Sigmoid colon (tissue), 7 donors: Measurements from ENCODE around the gene DAB2IP. TPM values are rescaled to one million over a fixed set of nuclear protein-coding genes. Genes with fewer than 3 reads are reported as not detected.

ENCODE experiments used
- DNase-seq: peaks from one replicate; pipeline ENCODE4 v3.0.0-alpha.2; 2019
- H3K27ac ChIP-seq, 4 donors: fragments of 200-600 bp; sonication (generic); one replicate each; pipeline ENCODE4 v1.5.1; 2016 to 2019; ENCODE audit warnings: mild to moderate bottlenecking in 1 of 4
- H3K27me3 ChIP-seq, 3 donors: fragments of 200-600 bp; sonication (generic); one replicate each; pipeline ENCODE4 v1.5.1; 2019; ENCODE audit warnings: mild to moderate bottlenecking in 1 of 3
- H3K36me3 ChIP-seq, 4 donors: fragments of 200-600 bp; sonication (generic); one replicate each; pipeline ENCODE4 v1.5.1; 2016 to 2019
- H3K4me1 ChIP-seq, 4 donors: fragments of 200-600 bp; sonication (generic); one replicate each; pipeline ENCODE4 v1.5.1; 2017 to 2019
- H3K4me3 ChIP-seq, 4 donors: fragments of 200-600 bp; sonication (generic); one replicate each; pipeline ENCODE4 v1.5.1; 2017 to 2019; ENCODE audit warnings: mild to moderate bottlenecking in 2 of 4, moderate library complexity in 1 of 4
- H3K9me3 ChIP-seq, 4 donors: fragments of 200-600 bp in 3 of 4; sonication (generic) in 3 of 4; one replicate each; pipeline versions ENCODE4 v1.5.1 to v1.6.1; 2013 to 2019
- CTCF ChIP-seq, 4 experiments: fragments of 450-650 bp in 3 of 4; fragments of 200-600 bp in 1 of 4; IDR thresholded peaks; one replicate each; pipeline ENCODE4 v1.5.1; 2016 to 2019; ENCODE audit warnings: antibody characterized with exemption in 4 of 4, mild to moderate bottlenecking in 3 of 4, moderate library complexity in 2 of 4
- EP300 ChIP-seq, 4 donors: sonication (generic); formaldehyde crosslinking; IDR thresholded peaks; one replicate each; pipeline ENCODE4 v1.6.1; 2017; ENCODE audit warnings: antibody characterized with exemption in 4 of 4
- POLR2A ChIP-seq, 2 donors: fragments of 450-650 bp; IDR thresholded peaks; one replicate each; pipeline ENCODE4 v1.6.1; 2016; ENCODE audit warnings: antibody characterized with exemption in 2 of 2, mild to moderate bottlenecking in 2 of 2, moderate library complexity in 2 of 2
- POLR2AphosphoS5 ChIP-seq, 4 donors: sonication (generic); formaldehyde crosslinking; IDR thresholded peaks; one replicate each; pipeline ENCODE4 v1.6.1; 2017; ENCODE audit warnings: antibody characterized with exemption in 4 of 4
- WGBS, 2 donors: extraction: QIAGEN DNeasy Blood & Tissue Kit; methylation state at CpG; one replicate each; pipeline ENCODE4 v1.1.7; 2013; 5-methylcytosine and 5-hydroxymethylcytosine counted together
- intact Hi-C: fragments of 100-400 bp; cut with DNase I; formaldehyde crosslinking; loops from one replicate; pipeline ENCODE4 v1.15.1; 2023
- polyA plus RNA-seq, 3 donors: library from polyadenylated mRNA; stranded (reverse); fragments of 200-250 nt; gene quantifications; one replicate each; pipeline ENCODE4 v1.2.3, GENCODE V29; 2013
- total RNA-seq, 4 donors: library from RNA; depleted of rRNA; stranded (reverse); fragments of >200 nt; gene quantifications; one replicate each; pipeline ENCODE4 v1.1.0, GENCODE V29; 2016
- donor health status: healthy with polysubstance abuse.
- donor health status: Bipolar disorder and iron deficiency.
- donor health status: healthy.

Gene DAB2IP
- total and polyA plus RNA-seq, 7 donors, result 20.1 to 52.4 (median 34.7) TPM

GRCh38 chr9:121817476-121817875 lies 166.0 kb downstream of the DAB2IP start:
- intact Hi-C loops, result no loop called here
- no peak overlapping the region for H3K27ac ChIP-seq
- H3K36me3 ChIP-seq, result peaks cover 0 to 5% (median 0%) of the 10 kb centered on the region in 4 donors
- H3K27me3 ChIP-seq, result no peaks in the 10 kb centered on the region
- H3K4me1 ChIP-seq, result no peaks in the 10 kb centered on the region
- no peaks in the 10 kb centered on the region for H3K9me3 ChIP-seq
- 91 to 93% methylated on average over 9 of the region's 9 CpGs for WGBS, 2 donors
- no peak for DNase-seq
- H3K4me3 ChIP-seq, result no peak overlapping the region
- TF ChIP-seq POLR2AphosphoS5 (IDR thresholded peaks at IDR 0.05) (no peak), POLR2A (IDR thresholded peaks at IDR 0.05) (no peak), EP300 (IDR thresholded peaks at IDR 0.05) (no peak), CTCF (IDR thresholded peaks at IDR 0.05) (no peak)

- Histone ChIP-seq H3K36me3 (peaks cover 0 to 7% (median 0%) of the 10 kb centered on the region in 4 donors), H3K4me3 (no peak overlapping the region), H3K27me3 (no peaks in the 10 kb centered on the region), H3K27ac (no peak overlapping the region), H3K4me1 (no peaks in the 10 kb centered on the region), H3K9me3 (no peaks in the 10 kb centered on the region)
- 86 to 88% methylated on average over 19 of the region's 19 CpGs for WGBS, 2 donors
- TF ChIP-seq EP300 (IDR thresholded peaks at IDR 0.05) (no peak), POLR2AphosphoS5 (IDR thresholded peaks at IDR 0.05) (no peak), CTCF (IDR thresholded peaks at IDR 0.05) (no peak), POLR2A (IDR thresholded peaks at IDR 0.05) (no peak)
- no peak for DNase-seq
- intact Hi-C loops, result no loop called here
Measured at GRCh38 chr9:121818016-121818661, 166.7 kb downstream of the DAB2IP start.

GRCh38 chr9:121818841-121819427 lies 167.5 kb downstream of the DAB2IP start:
- TF ChIP-seq POLR2A (IDR thresholded peaks at IDR 0.05) (no peak), CTCF (IDR thresholded peaks at IDR 0.05) (no peak), POLR2AphosphoS5 (IDR thresholded peaks at IDR 0.05) (no peak), EP300 (IDR thresholded peaks at IDR 0.05) (no peak)
- WGBS, 2 donors, result 91 to 92% methylated on average over 12 of the region's 12 CpGs
- Histone ChIP-seq H3K36me3 (peaks cover 0 to 7% (median 0%) of the 10 kb centered on the region in 4 donors), H3K9me3 (no peaks in the 10 kb centered on the region), H3K27me3 (no peaks in the 10 kb centered on the region), H3K4me3 (no peak overlapping the region), H3K27ac (no peak overlapping the region), H3K4me1 (no peaks in the 10 kb centered on the region)
- DNase-seq, result no peak
- intact Hi-C loops, result no loop called here

GRCh38 chr9:121819428-121820231 lies 168.2 kb downstream of the DAB2IP start:
- Histone ChIP-seq H3K4me1 (no peaks in the 10 kb centered on the region), H3K4me3 (no peak overlapping the region), H3K9me3 (no peaks in the 10 kb centered on the region), H3K27me3 (no peaks in the 10 kb centered on the region), H3K36me3 (peaks cover 0 to 7% (median 0%) of the 10 kb centered on the region in 4 donors), H3K27ac (no peak overlapping the region)
- intact Hi-C loops, result no loop called here
- no peak for DNase-seq
- 7 to 32% methylated on average over 20 of the region's 20 CpGs for WGBS, 2 donors
- TF ChIP-seq POLR2A (IDR thresholded peaks at IDR 0.05) (no peak), EP300 (IDR thresholded peaks at IDR 0.05) (no peak), CTCF (IDR thresholded peaks at IDR 0.05) (no peak), POLR2AphosphoS5 (IDR thresholded peaks at IDR 0.05) (no peak)
